K562 (cell line): ENCODE results near the gene OR5AU1. TPM values are rescaled to one million over a fixed set of nuclear protein-coding genes. Genes with fewer than 3 reads are reported as not detected.

Source experiments
- AFF4 ChIP-seq: sonication (generic); formaldehyde crosslinking; IDR thresholded peaks from 2 replicates; pipeline ENCODE4 v1.8.0; 2023; ENCODE audit warnings: mild to moderate bottlenecking, missing genetic modification reagents
- CBX5 ChIP-seq: IDR thresholded peaks from 2 replicates; pipeline ENCODE4 v1.6.1; 2014; ENCODE audit warnings: low read depth, borderline replicate concordance
- HEY1 ChIP-seq: fragments of 250-450 bp; sonication (Bioruptor Pico); IDR thresholded peaks from 2 replicates; pipeline ENCODE4 v1.5.0; 2020; ENCODE audit warnings: mild to moderate bottlenecking, moderate library complexity, borderline replicate concordance
- HMGN3 ChIP-seq: IDR thresholded peaks from 2 replicates; pipeline ENCODE4 v1.6.1; 2011; ENCODE audit warnings: borderline replicate concordance, low read depth, mild to moderate bottlenecking, mixed read lengths, low read length; ENCODE audit not compliant: insufficient read length; ENCODE audit errors: extremely low read depth
- MAZ ChIP-seq, 2 experiments: fragments of 450-650 bp in 1 of 2; sonication (generic) in 1 of 2; formaldehyde crosslinking; IDR thresholded peaks in 1 of 2; conservative IDR thresholded peaks in 1 of 2; 2 replicates each; pipeline versions ENCODE4 v1.4.0 to v1.5.0; 2020; ENCODE audit warnings: mild to moderate bottlenecking in 1 of 2, missing genetic modification reagents in 1 of 2
- MEF2A ChIP-seq: IDR thresholded peaks from 2 replicates; pipeline ENCODE4 v1.6.1; 2011; ENCODE audit warnings: low read depth, mild to moderate bottlenecking, low read length, moderate library complexity; ENCODE audit not compliant: control insufficient read depth
- NCOR1 ChIP-seq: fragments of 450-650 bp; IDR thresholded peaks from 2 replicates; pipeline ENCODE4 v1.6.1; 2016; ENCODE audit warnings: mild to moderate bottlenecking, moderate library complexity
- NRF1 ChIP-seq, 2 experiments: fragments of 450-650 bp; IDR thresholded peaks in 1 of 2; conservative IDR thresholded peaks in 1 of 2; 2 replicates each; pipeline ENCODE4 v1.6.1; 2014; ENCODE audit warnings: mild to moderate bottlenecking in 2 of 2
- PHF8 ChIP-seq: fragments of 200-600 bp; sonication (generic); IDR thresholded peaks from 2 replicates; pipeline ENCODE4 v1.6.1; 2012; ENCODE audit warnings: mixed run types, mild to moderate bottlenecking, inconsistent platforms, low read length, moderate library complexity, borderline replicate concordance
- PTRF ChIP-seq: fragments of 450-650 bp; IDR thresholded peaks from 2 replicates; pipeline ENCODE4 v1.6.1; 2016; ENCODE audit warnings: mild to moderate bottlenecking, missing genetic modification characterization, missing compliant biosample characterization
- RBFOX2 ChIP-seq: fragments of 200-400 bp; formaldehyde crosslinking; IDR thresholded peaks from 2 replicates; pipeline ENCODE4 v1.6.1; 2017; ENCODE audit warnings: low read depth, mild to moderate bottlenecking, low read length, moderate library complexity
- RERE ChIP-seq: sonication (generic); formaldehyde crosslinking; IDR thresholded peaks from 2 replicates; pipeline ENCODE4 v1.8.0; 2023; ENCODE audit warnings: missing genetic modification reagents, mild to moderate bottlenecking, borderline replicate concordance
- SMAD3 ChIP-seq: fragments of 450-650 bp; formaldehyde crosslinking; conservative IDR thresholded peaks from 2 replicates; pipeline ENCODE4 v1.4.0; 2020; ENCODE audit warnings: mild to moderate bottlenecking
- SMARCA4 ChIP-seq: fragments of 450-650 bp; IDR thresholded peaks from 2 replicates; pipeline ENCODE4 v1.6.1; 2016
- STAT5A ChIP-seq: IDR thresholded peaks from 2 replicates; pipeline ENCODE4 v1.6.1; 2012; ENCODE audit warnings: low read length, inconsistent platforms, borderline replicate concordance
- TFAP4 ChIP-seq: sonication (generic); formaldehyde crosslinking; IDR thresholded peaks from 2 replicates; pipeline ENCODE4 v1.8.0; 2022; ENCODE audit warnings: missing genetic modification reagents, mild to moderate bottlenecking, moderate library complexity, borderline replicate concordance
- ZKSCAN3 ChIP-seq: fragments of 250-450 bp; sonication (Bioruptor Pico); IDR thresholded peaks from 2 replicates; pipeline ENCODE4 v1.4.0; 2020
- ZNF146 ChIP-seq: IDR thresholded peaks from one replicate; pipeline ENCODE4 v1.6.1; 2018; ENCODE audit warnings: missing compliant biosample characterization; ENCODE audit not compliant: unreplicated experiment
- polyA plus RNA-seq, 8 experiments: library from polyadenylated mRNA; depleted of rRNA in 4 of 8; stranded (reverse) in 5 of 8; unstranded in 3 of 8; fragments of >200 nt; fragmentation: Nextera tagmentation in 2 of 8; fragmentation: Illumina TruSeq in 1 of 8; extraction: Ambion mirVana in 2 of 8; extraction: Trizol in 1 of 8; gene quantifications; 2 replicates each; pipeline versions ENCODE4 v1.2.1 to v1.2.3, GENCODE V29; 2011 to 2014; ENCODE audit warnings: inconsistent platforms in 1 of 8, missing spikeins in 1 of 8
- total RNA-seq, 7 experiments: library from RNA; depleted of rRNA in 6 of 7; stranded (reverse); fragments of >200 nt in 6 of 7; fragmentation: Illumina TruSeq in 2 of 7; extraction: Trizol in 2 of 7; gene quantifications; 2 replicates each; pipeline versions ENCODE4 v1.2.1 to v1.2.3, GENCODE V29; 2011 to 2021; ENCODE audit warnings: low replicate concordance in 1 of 7

Gene OR5AU1
- total and polyA plus RNA-seq, 9 of the 15 experiments (the other 6 are each of a cell fraction or from before 2014, with no cell fraction given): not detected

- TF ChIP-seq AFF4 (CRISPR knock-in tag) (no peak), MEF2A (no peak), ZNF146 (CRISPR knock-in tag) (no peak), STAT5A (no peak), TFAP4 (CRISPR knock-in tag) (peak; percentile 43; the same call in 1 of the 2 replicates), NCOR1 (no peak), RBFOX2 (peak; percentile 41; the same call in 1 of the 2 replicates), NRF1 (conservative IDR thresholded peaks at IDR 0.05 in 1 of 2, IDR thresholded peaks at IDR 0.05 in 1 of 2) (peak in 1 of 2 experiments; percentile 41; a peak in 2 of 4 replicates), PHF8 (peak; percentile 30; the same call in 1 of the 2 replicates), HEY1 (CRISPR knock-in tag) (no peak), ZKSCAN3 (CRISPR knock-in tag) (no peak), MAZ (CRISPR knock-in tag; conservative IDR thresholded peaks at IDR 0.05 in 1 of 2, IDR thresholded peaks at IDR 0.05 in 1 of 2) (0 out of 4 replicates have a peak, but pooled peaks of 1 of the 2 experiments have one; percentile 22), RERE (CRISPR knock-in tag) (no peak), SMARCA4 (no peak), PTRF (no peak), SMAD3 (no peak), HMGN3 (no peak), CBX5 (no peak)
Measured at GRCh38 chr14:21191809-21192446, 36.1 kb upstream of the OR5AU1 start (continued).
